ENCODE data around the gene RARA. TPM values are rescaled to one million over a fixed set of nuclear protein-coding genes. Genes with fewer than 3 reads are reported as not detected.

RARA gene
- total RNA-seq, 1 donor from 2014 or later = 79.6 TPM

DNA sequence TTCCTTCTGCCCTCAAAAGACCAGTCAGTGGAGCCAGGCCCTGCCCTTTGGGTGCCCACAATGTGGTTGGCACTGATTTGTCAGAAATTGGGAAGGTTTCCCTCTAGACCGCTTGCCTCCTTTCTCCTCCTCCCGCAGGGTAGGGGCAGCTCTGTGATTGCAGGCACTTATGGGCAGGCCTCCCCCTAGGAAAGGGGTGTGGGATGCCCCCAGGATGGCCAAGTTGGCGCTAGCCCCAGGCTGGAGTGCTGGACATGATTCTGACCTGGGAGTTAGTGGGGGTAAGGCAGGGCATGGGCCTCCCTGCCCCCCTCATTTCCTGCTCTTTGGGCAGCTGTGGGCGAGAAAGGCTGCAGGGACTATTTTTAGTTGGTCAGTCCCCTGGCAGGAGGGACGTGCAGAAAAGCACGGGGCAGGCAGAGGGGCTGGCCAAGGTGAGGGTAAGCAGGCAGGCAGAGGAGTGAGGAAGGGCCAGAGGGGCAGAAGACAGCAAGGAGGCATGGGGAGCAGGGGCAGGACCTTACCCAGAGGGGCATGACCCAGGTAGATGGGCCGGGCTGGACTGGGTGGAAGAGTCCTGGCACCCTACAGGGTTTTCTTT is 3.3 kb downstream of the RARA start:
- TF ChIP-seq, protein P1, sequence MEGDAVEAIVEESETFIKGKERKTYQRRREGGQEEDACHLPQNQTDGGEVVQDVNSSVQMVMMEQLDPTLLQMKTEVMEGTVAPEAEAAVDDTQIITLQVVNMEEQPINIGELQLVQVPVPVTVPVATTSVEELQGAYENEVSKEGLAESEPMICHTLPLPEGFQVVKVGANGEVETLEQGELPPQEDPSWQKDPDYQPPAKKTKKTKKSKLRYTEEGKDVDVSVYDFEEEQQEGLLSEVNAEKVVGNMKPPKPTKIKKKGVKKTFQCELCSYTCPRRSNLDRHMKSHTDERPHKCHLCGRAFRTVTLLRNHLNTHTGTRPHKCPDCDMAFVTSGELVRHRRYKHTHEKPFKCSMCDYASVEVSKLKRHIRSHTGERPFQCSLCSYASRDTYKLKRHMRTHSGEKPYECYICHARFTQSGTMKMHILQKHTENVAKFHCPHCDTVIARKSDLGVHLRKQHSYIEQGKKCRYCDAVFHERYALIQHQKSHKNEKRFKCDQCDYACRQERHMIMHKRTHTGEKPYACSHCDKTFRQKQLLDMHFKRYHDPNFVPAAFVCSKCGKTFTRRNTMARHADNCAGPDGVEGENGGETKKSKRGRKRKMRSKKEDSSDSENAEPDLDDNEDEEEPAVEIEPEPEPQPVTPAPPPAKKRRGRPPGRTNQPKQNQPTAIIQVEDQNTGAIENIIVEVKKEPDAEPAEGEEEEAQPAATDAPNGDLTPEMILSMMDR (IDR thresholded peaks at IDR 0.05; ENCODE audit: unreplicated experiment) = no peak
- Mint-ChIP-seq H3K36me3 (no peaks in the 10 kb centered on the region), H3K27me3 (ENCODE audit: low read depth) (no peaks in the 10 kb centered on the region), H3K27ac (no peak overlapping the region), H3K4me1 (peaks cover 72% of the 10 kb centered on the region), H3K9me3 (no peaks in the 10 kb centered on the region), H3K4me3 (no peak overlapping the region)
- DNase-seq (ENCODE audit: low spot score in 2 of 2, unreplicated experiment in 2 of 2) = no peak

DNA sequence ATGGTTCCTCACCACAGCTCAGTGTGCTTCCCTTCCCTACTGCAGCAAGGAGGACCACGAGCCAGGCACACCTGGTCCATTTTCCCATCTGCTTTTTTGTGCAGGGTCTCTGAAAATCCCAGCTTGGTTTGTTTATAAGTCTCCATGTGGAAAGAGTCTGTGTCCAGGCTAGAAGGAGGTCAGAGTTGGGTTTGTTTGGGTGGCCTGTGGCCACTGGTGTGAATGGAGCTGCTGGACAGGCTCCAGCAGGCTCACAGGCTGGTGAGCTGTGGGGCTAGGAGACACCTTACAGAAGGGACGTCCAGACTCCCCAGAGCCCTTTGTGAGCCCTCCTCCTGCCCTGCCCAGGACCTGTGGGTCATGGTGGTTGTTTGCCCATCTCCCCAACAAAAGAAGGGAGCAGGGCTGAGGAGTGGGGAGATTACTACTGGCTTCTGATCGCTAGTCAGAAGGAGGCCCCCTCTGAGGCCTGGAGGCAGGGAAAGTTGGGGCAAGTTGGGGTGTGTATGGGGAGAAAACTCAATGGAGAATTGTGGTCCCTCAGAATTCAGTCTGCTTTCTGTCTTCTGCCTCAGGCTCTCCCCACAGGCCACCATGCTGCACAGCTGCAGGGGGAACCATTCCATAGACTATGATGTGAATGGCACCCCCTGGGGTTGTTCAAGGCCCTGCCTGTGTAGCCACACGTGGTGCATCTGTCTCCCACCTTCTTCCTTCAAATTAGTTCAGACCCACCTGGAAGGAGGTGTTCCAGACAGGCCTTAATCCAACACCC is 4.1 kb downstream of the RARA start:
- H3K27me3 Mint-ChIP-seq (ENCODE audit: low read depth) = no peaks in the 10 kb centered on the region
- no peak overlapping the region for H3K4me3 Mint-ChIP-seq
- no peak for DNase-seq (ENCODE audit: low spot score in 2 of 2, unreplicated experiment in 2 of 2)
- H3K36me3 Mint-ChIP-seq = no peaks in the 10 kb centered on the region
- no peaks in the 10 kb centered on the region for H3K9me3 Mint-ChIP-seq
- peaks cover 79% of the 10 kb centered on the region for H3K4me1 Mint-ChIP-seq
- H3K27ac Mint-ChIP-seq = peak overlapping the region; percentile 87
- TF ChIP-seq, protein P1 (IDR thresholded peaks at IDR 0.05; ENCODE audit: unreplicated experiment) = no peak

DNA sequence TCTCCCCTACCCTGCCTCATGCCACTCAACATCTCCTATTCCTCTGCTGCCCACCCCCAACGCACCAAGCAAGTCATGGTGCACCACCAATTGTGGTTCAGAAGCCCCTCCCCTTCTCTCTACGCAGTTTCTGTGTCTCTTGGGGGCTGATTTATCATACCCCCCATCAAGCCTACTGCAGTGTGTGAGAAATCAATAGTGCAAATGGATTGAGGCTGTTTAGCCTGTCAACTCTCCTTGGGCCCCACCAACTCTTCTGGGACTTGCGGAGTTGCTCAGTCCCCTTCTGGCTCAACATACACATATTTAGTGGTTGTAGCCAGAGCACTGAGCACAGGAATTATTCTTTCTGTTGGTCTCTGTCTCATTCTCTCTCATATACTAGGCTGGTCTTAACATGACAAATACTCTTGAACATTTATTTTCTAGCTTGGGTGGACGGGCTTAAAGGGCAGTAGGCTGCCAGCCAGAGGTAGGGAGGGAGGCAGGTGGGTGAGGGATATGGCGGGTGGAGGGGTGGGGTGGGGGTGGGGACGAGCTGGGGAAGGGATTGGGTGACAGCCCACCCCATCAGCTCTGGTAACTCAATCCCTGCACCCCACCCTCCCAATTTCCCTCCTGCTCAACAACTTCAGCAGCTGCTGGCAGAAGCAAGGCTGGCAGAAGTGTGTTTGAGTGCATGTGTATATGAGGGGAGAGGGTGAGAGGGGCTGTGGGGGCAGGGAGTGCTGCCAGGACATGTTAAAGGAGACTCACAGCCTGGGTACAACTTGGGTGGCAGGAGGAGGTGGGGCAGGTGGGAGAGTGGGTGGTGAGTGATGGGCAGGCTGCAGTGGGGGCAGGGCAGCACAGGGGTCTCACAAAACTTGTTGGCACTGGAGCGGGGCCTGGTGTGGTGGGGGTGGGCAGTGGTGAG is 4.9 kb downstream of the RARA start:
- no peak for DNase-seq (ENCODE audit: low spot score in 2 of 2, unreplicated experiment in 2 of 2)
- H3K36me3 Mint-ChIP-seq = no peaks in the 10 kb centered on the region
- no peaks in the 10 kb centered on the region for H3K9me3 Mint-ChIP-seq
- H3K4me1 Mint-ChIP-seq = peaks cover 83% of the 10 kb centered on the region
- no peak overlapping the region for H3K4me3 Mint-ChIP-seq
- H3K27me3 Mint-ChIP-seq (ENCODE audit: low read depth) = no peaks in the 10 kb centered on the region
- H3K27ac Mint-ChIP-seq = peak overlapping the region; percentile 94
- TF ChIP-seq, protein P1 (IDR thresholded peaks at IDR 0.05; ENCODE audit: unreplicated experiment) = no peak

DNA sequence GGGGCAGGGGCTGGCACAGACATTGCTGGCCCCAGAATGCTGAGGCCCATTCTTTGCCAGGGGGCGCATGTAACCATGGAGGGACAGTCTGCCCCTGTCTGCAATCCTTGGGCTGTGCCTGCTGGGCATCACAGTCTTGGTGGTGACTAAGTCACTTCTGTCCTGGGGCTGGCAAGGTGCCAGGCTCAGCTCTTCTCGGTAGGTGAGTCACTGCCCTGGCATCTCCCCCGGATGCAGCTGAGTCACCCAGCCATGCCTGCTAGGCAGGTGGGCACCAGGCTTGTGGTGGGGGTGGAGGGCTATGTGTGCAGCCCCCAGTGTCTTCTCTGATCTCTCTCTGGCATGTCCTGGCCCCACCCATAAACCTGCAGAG is 5.6 kb downstream of the RARA start:
- H3K27ac Mint-ChIP-seq = peak overlapping the region; percentile 94
- no peaks in the 10 kb centered on the region for H3K36me3 Mint-ChIP-seq
- peak in 1 of 2 experiments; percentile 61 for DNase-seq (ENCODE audit: low spot score in 2 of 2, unreplicated experiment in 2 of 2)
- TF ChIP-seq, protein P1 (IDR thresholded peaks at IDR 0.05; ENCODE audit: unreplicated experiment) = no peak
- H3K4me1 Mint-ChIP-seq = peaks cover 85% of the 10 kb centered on the region
- no peak overlapping the region for H3K4me3 Mint-ChIP-seq
- no peaks in the 10 kb centered on the region for H3K9me3 Mint-ChIP-seq
- H3K27me3 Mint-ChIP-seq (ENCODE audit: low read depth) = no peaks in the 10 kb centered on the region

DNA sequence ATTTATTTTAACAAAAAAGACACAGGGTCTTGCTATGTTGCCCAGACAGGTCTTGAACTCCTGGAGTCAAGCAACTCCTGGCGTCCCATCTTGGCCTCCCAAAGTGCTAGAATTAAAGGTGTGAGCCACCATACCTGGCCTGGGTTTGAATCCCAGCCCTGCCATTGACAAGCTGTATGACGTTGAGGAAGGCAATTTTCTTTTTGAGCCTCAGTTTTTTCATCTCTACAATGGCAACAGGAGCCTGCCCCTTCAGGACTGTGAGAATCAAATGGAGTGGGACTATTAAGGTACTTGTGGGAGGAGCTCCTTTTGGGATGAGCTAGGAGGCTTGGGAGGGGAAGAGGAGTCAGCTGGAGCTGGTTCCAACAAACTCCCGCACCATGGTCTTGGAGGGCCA is 6.2 kb downstream of the RARA start:
- Mint-ChIP-seq H3K27ac (peak overlapping the region; percentile 97), H3K27me3 (ENCODE audit: low read depth) (no peaks in the 10 kb centered on the region)

More for the DNA sequence above, 6.2 kb downstream of the RARA start:
- Mint-ChIP-seq H3K9me3 (no peaks in the 10 kb centered on the region), H3K4me3 (no peak overlapping the region), H3K36me3 (no peaks in the 10 kb centered on the region), H3K4me1 (peaks cover 85% of the 10 kb centered on the region)
- no peak for DNase-seq (ENCODE audit: low spot score in 2 of 2, unreplicated experiment in 2 of 2)
- TF ChIP-seq, protein P1 (IDR thresholded peaks at IDR 0.05; ENCODE audit: unreplicated experiment) = no peak

Data from mesothelial cell of epicardium (in vitro differentiated cells).